ENCODE results near the gene SCO1.

- TF ChIP-seq CTCF (conservative IDR thresholded peaks at IDR 0.05 in 1 of 2, IDR thresholded peaks at IDR 0.05 in 1 of 2; ENCODE audit: low read depth in 1 of 2, low read length in 2 of 2) (no peak), EZH2 (IDR thresholded peaks at IDR 0.05; ENCODE audit: low read length, missing control alignments) (no peak)
These were observed 29.9 kb upstream of the SCO1 start for GRCh38 chr17:10727192-10727591.

All from fibroblast of lung (primary cell).